Activated CD8-positive, alpha-beta memory T cell treated with anti-CD3 and anti-CD28 coated beads, Interleukin-2, amount 50 U/mL, for 24 hours (primary cell): ENCODE data around the gene GIT2.
"Not testable (repeated sequence)": the region's sequence is repeated elsewhere in the genome, so short reads cannot be mapped to it uniquely, and the experiment has no call there.

Experiments used
- DNase-seq: peaks from one replicate; pipeline ENCODE4 v3.0.0-alpha.2; 2020; ENCODE audit errors: extremely low read depth

GIT2 gene

GRCh38 chr12:109995686-109996482 lies at the start of gene GIT2:
TSS of gene GIT2 (minus strand) at chr12:109996368. CDS start at chr12:109996224, 144 bp downstream.
- peak; percentile 73 for DNase-seq

DNA sequence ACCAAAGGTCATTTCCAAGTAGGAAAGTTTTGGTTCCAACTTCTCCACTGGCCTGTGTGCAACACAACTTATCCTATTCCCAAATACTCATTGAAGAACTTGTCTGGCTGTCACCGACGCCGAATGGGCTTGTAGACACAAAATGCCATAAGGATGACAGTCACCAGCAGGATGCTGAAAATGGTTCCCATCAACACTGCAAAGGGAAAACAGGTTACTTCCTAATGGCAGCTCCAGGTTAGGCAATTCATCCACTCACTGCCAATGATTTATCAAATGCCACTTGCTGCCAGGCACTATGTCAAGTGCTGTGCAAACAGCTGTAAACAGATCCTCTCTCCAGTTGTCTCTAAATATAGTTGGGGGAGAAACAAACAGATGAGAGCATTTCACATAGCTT lies 46.1 kb upstream of the GIT2 start:
- DNase-seq = no peak

DNA sequence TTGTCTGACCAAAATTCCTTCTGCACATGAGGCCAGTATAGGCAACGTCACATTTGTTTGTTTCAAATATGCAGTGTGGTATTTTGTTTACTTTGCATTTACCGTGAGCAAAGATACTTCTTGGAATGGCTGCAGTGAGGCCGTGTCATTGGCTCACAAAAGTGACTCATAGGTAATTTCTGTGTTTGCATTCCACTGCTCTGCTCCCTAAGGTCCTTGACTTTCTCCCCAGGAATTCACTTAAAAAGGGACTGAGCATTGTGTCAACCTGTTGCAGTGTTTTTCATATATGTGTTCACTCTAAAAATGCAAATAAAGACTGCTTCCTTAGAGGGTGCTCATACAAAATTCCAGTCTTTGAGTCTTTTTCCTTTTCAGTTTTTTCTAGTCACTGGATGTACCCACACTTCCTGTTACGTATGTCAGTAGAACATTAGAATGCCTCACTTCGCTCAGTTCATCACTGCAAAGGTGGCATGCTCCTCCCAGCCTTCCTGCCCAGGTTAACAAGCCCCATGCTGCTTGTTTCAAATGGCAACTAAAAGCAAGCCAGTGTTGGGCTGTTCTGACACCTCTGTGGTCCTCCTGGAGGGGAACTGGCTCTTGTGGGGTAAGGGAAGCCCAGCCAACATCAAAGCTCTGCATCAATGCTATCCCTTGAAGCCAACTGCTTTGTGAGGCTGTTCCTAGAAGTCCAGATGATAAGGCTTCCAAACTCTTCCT lies 43.1 kb upstream of the GIT2 start:
- DNase-seq = no peak

DNA sequence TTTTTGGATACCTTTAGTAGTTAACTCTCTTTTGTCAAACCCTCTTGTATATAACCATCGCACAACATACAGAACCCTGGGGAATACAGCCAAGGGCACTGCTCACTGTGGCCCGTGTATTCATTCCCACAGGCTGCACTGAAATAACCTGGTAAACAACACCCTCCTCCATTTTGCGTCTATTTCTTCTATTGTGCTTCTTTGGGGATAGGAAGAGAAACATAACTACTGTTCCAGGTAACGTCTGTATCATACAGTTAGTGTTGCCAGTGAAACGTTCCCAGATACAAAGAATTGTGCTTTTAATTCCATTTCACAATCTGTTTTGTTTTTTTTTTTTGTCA lies 42.5 kb upstream of the GIT2 start:
- DNase-seq = no peak

- DNase-seq = no peak
Observed at GRCh38 chr12:110037315-110037714, 41.1 kb upstream of the GIT2 start.

GRCh38 chr12:110035534-110036104 lies 39.5 kb upstream of the GIT2 start:
- DNase-seq = no peak

GRCh38 chr12:110033888-110034287 lies 37.7 kb upstream of the GIT2 start:
- DNase-seq = no peak

DNA sequence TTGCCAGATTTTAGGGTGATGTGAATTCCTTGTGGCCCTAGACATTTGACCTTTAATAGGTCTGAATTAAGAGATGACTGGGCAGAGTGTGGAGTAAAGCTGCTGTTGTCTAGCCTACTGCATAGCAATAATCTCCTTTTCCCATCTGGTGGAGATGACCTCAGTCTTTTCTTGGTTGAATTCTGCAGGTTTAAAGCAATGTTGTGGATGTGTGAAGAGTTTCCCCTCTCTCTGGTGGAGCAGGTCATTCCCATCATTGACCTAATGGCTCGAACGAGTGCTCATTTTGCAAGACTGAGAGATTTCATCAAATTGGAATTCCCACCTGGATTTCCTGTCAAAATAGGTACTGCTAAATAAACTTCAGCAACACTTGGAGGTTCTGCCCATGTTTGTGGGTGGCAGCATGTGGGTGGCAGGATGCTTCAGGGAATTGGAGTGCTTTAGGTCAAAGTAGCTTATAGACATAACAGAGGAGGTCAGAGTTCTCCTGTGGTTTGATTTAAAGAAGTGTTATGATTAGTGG lies 33.2 kb upstream of the GIT2 start:
- no peak for DNase-seq

DNA sequence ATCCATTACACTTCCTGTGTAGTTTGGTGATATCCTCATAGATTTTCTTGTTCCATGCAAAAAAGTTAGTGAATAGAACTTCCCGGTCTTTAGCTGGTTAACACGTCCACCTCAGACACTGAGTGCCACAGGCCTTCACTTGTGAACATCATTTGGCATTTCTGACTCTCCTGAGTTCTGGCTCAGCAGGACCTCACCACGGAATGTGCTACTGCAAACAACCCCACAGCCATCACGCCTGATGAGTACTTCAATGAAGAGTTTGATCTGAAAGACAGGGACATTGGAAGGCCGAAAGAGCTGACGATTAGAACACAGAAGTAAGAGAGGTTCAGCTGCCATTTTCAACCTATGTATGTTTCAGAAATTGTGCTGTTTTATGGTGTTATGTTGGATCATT lies 32.2 kb upstream of the GIT2 start:
- no peak for DNase-seq

DNA sequence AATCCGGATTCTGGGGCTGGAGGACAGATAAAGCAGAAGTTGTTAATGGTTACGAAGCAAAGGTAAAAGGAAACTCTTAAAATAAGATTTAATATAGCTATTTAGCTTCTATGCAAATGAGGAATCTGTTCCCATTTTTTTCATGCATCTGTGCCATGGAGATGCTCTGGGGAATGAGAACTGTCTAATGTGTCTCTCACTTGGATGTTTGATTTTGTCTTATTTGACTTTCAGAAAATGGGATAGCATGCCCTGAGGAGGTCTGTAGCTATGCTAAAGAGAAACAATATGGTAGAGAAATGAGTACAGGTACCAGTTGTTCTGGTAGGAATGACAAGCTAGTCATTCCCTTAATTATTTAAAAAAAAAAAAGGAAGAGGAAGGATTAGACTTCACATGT lies 27.9 kb upstream of the GIT2 start:
- no peak for DNase-seq

DNA sequence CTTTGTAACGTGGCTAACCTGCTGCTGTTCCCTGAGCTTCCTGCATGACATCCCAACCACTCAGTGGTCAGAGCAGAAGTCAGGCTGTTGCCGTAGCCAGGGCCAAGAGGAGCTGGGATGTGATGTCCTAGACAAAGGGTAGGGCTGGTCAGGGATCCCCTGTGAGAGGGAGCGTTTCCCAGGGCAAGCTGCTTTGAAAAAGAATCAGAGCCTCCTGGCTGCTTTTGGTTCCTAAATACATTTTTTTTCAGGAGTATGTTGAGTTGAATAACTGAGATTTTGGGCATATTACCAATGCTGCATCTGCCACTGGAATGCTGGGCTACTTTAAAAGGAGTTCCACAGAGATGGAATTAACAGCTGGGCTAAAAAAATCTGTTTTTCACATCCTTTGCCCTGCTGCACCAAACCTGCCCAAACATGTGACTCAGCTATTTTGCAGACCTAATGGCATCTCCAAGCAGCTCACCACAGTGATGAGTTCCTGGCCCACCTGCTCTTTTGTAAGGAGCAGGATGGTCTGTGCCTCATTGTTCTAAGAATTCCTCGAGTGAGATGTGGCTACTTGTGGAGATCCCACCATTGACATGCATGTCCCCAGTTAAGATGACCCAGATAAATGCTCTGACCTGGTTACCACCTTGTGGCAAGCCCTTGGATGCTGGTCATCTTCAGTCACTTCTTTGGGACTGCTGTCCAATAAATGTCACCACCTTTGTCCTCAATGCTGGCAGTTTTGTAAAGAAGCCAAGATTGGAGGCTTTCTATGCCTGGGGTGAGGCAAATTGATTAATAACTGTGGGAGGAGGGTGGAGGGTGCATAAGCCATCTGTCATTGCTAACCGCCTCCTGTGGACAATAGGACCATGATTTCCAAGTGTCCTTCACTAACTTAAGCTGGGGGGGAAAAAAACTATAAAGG lies 27.2 kb upstream of the GIT2 start:
- no peak for DNase-seq

DNA sequence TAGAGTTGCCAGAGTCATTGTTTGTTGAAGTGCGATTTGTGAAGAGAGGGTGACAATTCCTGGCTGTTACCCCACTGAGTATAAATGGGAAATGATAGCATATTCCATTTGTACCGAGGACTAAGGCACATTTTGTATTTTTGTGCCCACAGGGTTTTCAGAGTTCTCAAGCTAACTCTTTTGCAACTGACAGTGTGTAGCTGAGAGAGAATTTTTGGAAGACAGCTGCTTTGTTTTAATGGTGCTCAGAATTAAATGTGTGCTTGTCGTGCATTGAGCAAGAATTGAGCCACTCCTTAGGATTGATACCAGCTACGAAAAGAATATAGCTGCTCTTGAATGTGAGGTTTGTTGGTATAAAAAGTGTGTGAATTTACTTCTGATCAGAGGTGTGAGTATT lies 24.8 kb upstream of the GIT2 start:
- DNase-seq = no peak

DNA sequence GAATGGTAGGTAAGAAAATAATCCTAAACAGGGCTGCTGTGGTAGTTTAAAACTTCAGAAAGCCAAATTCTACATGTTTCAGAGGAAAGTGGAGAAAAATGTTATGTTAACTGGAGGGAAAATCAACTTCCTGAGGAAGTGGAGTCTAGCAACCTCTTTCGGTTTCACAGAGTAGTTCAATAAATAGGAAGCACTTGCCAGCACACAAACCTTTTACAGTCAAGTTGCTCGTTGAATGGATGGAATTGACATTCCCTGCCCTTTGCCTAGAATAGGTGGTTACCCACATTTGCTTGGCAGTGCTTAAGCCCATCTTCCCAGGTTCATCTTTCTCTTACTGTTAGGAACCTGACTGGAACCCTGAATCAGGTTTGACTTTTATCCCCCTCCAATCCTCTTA lies 19.0 kb upstream of the GIT2 start:
- DNase-seq = no peak

DNA sequence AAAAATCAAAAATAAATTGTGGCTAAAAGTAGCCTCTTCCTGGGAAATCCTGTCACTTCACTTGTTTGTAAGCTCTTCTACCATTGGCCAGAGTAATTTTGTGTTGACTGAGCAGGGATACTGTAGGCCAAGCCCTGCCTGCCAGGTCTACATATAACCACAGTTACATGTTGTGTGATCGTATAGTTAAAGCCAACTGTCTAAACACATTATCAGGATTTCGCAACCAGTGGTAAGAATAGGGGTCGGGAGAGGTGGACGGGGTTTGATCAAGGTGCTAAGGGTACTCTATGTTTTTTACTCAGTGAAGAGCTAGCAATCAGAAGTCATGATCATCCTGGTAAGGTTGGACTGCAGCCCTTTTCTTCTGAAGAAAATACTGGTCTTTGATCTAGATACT lies 16.5 kb upstream of the GIT2 start:
- DNase-seq = no peak

DNA sequence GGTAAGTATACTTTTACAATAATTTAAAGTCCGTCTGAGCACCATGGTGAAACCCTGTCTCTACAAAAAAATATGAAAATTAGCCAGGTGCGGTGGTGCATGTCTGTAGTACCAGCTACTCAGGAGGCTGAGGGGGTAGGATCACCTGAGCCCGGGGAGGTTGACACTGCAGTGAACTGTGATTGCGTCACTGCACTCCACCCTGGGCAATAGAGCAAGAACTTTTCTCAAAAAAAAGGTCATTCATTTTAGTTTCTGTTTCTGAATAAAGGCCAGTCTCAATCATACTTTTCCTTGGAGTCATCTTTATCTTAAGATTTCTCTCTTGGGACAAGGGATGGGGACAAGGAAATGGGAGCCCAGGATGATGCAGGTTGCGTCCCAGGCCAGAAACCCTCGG lies 16.0 kb upstream of the GIT2 start:
- no peak for DNase-seq

DNA sequence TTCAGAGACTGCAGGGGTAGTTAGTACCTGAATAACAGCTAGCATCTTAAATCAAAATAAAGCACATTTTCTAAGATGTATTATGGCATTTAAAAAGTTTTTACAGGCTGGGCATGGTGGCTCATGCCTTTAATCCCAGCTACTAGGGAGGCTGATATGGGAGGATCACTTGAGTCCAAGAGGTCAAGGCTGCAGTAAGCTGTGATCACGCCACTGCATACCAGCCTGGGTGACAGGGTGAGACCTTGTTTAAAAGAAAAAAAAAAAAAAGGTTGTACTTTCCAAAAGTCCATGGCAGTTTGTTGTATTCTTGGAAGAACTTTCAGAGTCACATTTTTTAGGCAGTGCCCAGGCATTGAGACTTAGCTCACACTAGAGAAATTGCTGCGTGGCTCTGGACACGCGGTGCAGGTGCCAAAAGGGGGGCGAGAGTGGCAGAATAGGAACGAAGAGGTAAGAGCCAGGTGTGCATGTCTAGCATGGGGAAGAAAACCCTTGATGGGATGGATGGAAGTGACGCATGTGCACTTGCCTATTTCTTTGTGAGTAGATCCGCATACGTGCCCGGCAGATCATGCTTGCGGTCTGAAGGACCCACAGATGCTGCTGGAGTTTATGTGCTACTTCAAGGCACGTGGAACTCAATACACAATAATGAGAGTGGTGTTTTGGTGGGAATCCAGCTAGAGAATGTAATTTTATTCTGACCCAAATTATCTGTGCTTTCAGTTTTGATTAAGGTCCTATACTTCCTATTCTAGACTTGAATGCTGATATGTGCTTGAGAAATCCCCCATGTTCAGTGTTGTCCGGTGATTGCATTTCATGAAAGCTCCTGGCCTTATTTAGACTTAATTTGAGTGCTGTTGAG lies 14.9 kb upstream of the GIT2 start:
- no peak for DNase-seq

GRCh38 chr12:110008681-110009398 lies 12.7 kb upstream of the GIT2 start:
- DNase-seq = not testable (repeated sequence)

GRCh38 chr12:110007881-110008280 lies 11.7 kb upstream of the GIT2 start:
- no peak for DNase-seq

GRCh38 chr12:110006115-110006514 lies 9.9 kb upstream of the GIT2 start:
- no peak for DNase-seq

DNA sequence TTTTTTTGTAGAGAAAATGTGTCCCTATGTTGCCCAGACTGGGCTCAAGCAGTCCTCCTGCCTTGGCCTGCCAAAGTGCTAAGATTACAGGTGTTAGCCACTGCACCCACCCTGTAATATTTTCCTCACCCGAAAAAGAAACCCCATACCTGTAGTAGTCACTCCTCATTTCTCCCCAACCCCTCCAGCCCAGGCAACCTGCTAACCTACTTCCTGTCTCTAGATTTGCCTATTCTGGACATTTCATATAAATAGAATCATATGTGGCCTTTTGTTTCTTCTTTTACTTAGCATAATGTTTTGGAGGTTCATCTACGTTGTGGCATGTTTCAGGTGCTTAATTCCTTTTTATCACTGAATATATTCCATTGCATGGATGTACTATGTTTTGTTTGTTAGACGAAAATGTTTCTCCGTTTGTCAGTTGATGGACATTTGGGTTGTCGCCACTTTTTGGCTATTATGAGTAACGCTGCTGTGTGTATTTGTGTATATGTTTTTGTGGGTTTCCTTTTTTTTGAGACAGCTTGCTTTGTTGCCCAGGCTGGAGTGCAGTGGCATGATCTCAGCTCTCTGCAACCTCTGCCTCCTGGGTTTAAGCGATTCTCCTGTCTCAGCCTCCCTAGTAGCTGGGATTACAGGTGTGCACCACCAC lies 9.3 kb upstream of the GIT2 start:
- no peak for DNase-seq
